Measurements from ENCODE around the gene TNRC6C.
A peak's percentile ranks its signal among the peaks of the same experiment; 100 is the strongest.

Gene TNRC6C

DNA sequence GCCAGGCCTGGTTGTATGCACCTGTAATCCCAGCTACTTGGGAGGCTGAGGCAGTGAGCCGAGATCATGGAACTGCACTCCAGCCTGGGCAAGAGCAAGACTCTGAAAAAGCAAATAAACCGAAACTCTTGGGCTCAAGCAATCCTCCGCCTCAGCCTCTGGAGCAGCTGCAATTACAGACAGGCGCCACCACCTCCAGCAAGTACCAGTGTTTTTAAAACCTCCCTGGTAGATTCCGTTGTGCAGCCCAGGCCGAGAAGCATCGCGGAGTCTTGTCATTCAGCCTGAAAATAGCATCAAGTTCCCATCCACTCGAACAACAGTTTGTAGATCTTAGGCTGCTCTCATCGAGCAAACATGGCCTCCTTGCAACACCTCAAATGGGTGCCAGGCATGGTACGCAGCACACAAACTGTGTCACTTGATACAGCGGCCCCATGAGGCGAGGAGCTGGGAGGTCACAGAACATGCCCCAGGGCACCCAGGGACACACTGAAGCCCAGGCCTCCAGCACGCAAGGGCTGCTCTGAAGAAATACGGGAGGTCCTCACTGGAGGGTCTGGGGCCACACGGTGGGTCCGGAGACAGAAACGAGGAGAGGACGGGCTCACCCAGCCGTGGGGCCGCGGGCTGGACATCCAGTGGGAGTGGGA is 152.0 kb downstream of the TNRC6C start:
- TF ChIP-seq, protein P1, sequence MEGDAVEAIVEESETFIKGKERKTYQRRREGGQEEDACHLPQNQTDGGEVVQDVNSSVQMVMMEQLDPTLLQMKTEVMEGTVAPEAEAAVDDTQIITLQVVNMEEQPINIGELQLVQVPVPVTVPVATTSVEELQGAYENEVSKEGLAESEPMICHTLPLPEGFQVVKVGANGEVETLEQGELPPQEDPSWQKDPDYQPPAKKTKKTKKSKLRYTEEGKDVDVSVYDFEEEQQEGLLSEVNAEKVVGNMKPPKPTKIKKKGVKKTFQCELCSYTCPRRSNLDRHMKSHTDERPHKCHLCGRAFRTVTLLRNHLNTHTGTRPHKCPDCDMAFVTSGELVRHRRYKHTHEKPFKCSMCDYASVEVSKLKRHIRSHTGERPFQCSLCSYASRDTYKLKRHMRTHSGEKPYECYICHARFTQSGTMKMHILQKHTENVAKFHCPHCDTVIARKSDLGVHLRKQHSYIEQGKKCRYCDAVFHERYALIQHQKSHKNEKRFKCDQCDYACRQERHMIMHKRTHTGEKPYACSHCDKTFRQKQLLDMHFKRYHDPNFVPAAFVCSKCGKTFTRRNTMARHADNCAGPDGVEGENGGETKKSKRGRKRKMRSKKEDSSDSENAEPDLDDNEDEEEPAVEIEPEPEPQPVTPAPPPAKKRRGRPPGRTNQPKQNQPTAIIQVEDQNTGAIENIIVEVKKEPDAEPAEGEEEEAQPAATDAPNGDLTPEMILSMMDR (conservative IDR thresholded peaks at IDR 0.05; ENCODE audit: control insufficient read depth, insufficient read depth, low read depth, low read length), result no peak
- no peak for DNase-seq (ENCODE audit: low read depth)

DNA sequence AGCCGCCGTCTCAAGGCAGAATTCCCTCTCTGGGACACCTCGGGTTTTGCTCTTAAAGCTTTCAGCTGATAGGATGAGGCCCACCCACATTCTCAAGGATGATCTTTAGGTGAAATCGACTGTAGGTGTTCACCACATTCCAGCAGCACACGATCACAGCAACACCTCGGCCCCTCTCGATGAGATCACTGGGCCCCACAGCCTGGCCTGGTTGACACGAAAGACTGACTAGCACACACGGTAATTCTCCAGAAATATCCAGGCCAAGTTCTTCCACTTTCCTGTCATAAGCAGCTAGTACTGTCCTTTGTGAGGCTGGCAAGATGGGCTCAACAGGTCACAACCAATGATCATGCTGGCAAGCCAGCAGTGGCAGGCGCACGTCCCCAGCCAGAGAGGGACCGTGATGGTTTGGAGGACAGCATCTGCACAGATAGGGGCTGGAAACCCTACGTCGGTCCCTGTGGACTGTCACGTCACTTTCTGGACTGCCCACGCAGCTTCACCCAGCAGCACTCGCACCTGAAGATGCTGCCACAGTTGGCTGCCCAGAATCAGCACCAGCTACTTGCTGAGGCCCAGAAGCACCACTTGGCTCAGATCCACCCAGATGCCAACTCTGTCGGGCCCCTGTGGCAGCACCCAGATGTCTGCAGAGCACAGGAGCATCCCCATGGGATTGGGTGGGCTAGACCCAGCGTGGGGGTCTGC is 152.7 kb downstream of the TNRC6C start:
- DNase-seq (ENCODE audit: low read depth), result no peak
- TF ChIP-seq, protein P1 (conservative IDR thresholded peaks at IDR 0.05; ENCODE audit: control insufficient read depth, insufficient read depth, low read depth, low read length), result no peak
- H3K4me3 ChIP-seq (ENCODE audit: control insufficient read depth, low read depth, low read length), result no peak overlapping the region

More for the DNA sequence above, 152.0 kb downstream of the TNRC6C start:
- no peak overlapping the region for H3K4me3 ChIP-seq (ENCODE audit: control insufficient read depth, low read depth, low read length)

DNA sequence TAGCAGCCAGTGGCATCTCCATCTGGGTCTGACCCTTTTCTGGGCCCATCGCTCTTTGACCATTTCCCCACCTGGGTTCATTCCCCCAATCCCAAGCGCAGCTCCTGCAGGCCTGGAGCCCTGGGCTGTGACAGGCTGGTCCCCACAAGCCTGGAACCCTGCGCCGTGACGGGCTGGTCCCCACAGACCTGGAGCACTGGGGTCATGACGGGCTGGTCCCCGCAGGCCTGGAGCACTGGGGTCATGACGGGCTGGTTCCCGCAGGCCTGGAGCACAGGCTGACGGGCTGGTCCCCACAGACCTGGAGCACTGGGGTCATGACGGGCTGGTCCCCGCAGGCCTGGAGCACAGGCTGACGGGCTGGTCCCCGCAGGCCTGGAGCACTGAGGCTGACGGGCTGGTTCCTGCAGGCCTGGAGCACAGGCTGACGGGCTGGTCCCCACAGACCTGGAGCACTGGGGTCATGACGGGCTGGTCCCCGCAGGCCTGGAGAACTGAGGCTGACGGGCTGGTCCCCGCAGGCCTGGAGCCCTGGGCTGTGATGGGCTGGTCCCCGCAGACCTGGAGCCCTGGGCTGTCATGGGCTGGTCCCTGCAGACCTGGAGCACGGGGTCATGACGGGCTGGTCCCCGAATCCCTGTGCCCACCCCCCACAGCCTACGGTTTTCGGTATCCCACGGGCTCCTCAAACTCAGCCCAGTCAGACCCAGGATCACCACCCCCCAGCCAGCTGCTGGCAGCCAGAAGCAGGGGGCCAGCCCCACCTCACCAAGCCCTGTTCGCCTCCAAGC is 153.4 kb downstream of the TNRC6C start:
- no peak overlapping the region for H3K4me3 ChIP-seq (ENCODE audit: control insufficient read depth, low read depth, low read length)
- no peak for DNase-seq (ENCODE audit: low read depth)
- TF ChIP-seq, protein P1 (conservative IDR thresholded peaks at IDR 0.05; ENCODE audit: control insufficient read depth, insufficient read depth, low read depth, low read length), result no peak

DNA sequence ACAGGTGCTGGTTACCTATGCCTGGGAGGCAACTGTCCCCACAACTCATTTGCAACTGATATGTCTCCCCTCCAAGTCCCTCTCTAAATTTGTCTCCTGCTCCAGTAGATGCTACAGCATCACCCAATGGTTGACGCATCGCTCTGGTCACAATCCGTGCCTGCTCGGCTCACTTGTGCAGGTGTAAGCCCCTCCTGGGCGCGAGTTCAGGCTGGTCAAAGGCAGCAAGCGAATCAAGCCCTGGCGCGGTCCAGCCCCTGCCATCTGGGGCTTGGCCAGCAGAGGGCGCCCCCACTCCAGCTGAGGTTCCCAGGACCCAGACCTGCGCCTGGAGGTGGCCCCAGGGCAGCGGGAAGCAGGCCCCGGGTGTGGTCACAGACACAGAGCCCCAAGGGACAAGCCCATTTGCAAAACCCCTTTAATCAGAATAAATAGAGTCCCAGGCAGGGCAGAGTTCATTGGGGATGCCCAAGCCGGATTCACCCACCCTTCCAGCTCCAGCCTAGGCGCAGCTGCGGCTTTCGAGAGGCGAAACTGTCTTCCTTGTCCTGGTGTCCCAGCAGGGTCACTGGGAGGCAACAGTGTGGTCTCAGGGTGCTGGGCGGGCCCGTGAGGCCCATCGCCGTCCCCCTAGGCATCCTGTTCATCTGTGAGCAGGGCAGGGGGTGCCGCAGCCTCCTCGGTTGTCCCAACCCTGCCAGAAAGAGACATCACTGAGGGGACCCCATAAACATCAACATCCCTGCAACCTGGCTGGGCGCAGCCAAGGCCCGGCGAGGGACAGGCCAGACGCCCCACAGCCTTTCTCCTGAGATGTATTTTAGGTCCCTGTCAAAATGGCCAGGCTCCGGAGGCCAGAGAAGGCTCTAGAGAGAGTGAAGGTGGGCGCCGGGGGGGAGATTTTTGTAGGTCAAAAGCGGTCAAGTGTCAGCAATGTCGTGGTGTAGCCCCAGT is 154.3 kb downstream of the TNRC6C start:
- TF ChIP-seq, protein P1 (conservative IDR thresholded peaks at IDR 0.05; ENCODE audit: control insufficient read depth, insufficient read depth, low read depth, low read length), result peak; percentile 89
- DNase-seq (ENCODE audit: low read depth), result peak; percentile 40

DNA sequence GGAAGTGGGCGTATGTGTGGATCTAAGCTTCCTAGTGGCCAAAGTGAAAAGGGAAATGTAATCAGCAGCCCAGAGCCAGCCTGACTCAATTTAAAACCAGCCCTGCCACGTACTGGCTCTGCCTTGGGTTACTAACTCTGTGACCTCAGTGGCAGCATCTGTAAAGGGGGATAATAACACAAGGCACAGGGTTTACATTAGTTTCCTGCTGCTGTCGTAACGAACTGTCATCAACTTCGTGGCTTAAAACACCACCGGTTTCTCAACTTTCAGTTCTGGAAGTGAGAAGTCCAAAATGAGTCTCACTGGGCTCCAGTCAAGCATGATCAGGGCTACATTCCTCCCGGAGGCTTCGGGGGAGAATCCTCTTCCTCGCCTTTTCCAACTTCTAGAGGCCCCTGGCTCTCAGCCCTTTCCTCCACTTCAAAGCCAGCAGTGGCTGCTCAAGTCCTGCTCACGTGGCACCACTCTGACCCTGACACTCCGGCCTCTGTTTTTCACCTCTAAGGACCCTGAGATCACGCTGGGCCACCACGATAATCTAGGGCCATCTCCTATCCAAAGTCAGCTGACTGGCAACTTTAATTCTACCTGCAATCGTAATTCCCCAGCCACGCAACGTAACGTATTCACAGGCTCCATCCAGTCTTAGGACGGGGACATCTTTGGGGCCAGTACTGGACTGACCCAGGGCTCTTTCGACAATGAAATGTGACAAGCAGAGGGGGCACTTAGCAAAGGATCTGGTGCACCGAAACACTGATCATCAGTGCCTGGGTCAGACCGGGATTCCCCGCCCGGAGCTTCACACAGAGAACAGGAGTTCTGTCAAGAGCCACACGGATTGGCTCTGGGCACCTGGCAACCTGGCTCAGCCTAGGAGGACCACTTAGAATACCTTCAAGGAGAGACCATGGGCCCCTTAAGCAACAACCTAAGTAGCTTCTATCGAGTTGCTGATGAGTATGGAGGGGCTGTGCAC is 155.6 kb downstream of the TNRC6C start:
- H3K4me3 ChIP-seq (ENCODE audit: control insufficient read depth, low read depth, low read length), result no peak overlapping the region
- TF ChIP-seq, protein P1 (conservative IDR thresholded peaks at IDR 0.05; ENCODE audit: control insufficient read depth, insufficient read depth, low read depth, low read length), result no peak
- peak; percentile 4 for DNase-seq (ENCODE audit: low read depth)

More for the DNA sequence above, 154.3 kb downstream of the TNRC6C start:
- no peak overlapping the region for H3K4me3 ChIP-seq (ENCODE audit: control insufficient read depth, low read depth, low read length)
